Activated T-helper 2 cell treated with anti-CD3 and anti-CD28 coated beads, Interferon-gamma antibody, Interleukin-2, Interleukin-4, amounts not matched to agents 10 μg/mL and 5 μg/mL and 100 μg/mL, durations not matched to agents 14 hours and 24 hours and 36 hours (primary cell): ENCODE results near the gene XPNPEP2. TPM values are rescaled to one million over a fixed set of nuclear protein-coding genes. Genes with fewer than 3 reads are reported as not detected.

Experiments
- DNase-seq: peaks from one replicate; pipeline ENCODE4 v3.0.0; 2021; ENCODE audit warnings: low spot score
- H3K27ac Mint-ChIP-seq: one replicate; pipeline ENCODE4 v1.8.0; 2021; ENCODE audit warnings: mixed read lengths
- H3K27me3 Mint-ChIP-seq: one replicate; pipeline ENCODE4 v1.8.0; 2021; ENCODE audit warnings: low read depth, mixed read lengths
- H3K36me3 Mint-ChIP-seq: one replicate; pipeline ENCODE4 v1.8.0; 2021; ENCODE audit warnings: low read depth, mixed read lengths
- H3K4me1 Mint-ChIP-seq: one replicate; pipeline ENCODE4 v1.8.0; 2021; ENCODE audit warnings: low read depth, mixed read lengths
- H3K4me3 Mint-ChIP-seq: one replicate; pipeline ENCODE4 v1.8.0; 2021; ENCODE audit warnings: low read depth, mild to moderate bottlenecking, moderate library complexity, mixed read lengths
- H3K9me3 Mint-ChIP-seq: one replicate; pipeline ENCODE4 v1.8.0; 2021; ENCODE audit warnings: mixed read lengths
- intact Hi-C: fragments of 100-400 bp; cut with micrococcal nuclease; formaldehyde crosslinking; loops from one replicate; pipeline ENCODE4 v1.15.1; 2023
- total RNA-seq: library from RNA; stranded (reverse); gene quantifications from 2 replicates; pipeline ENCODE4 v1.2.3, GENCODE V29; 2022

The XPNPEP2 gene
- total RNA-seq, 1 donor from 2014 or later: 0.16 TPM

DNA sequence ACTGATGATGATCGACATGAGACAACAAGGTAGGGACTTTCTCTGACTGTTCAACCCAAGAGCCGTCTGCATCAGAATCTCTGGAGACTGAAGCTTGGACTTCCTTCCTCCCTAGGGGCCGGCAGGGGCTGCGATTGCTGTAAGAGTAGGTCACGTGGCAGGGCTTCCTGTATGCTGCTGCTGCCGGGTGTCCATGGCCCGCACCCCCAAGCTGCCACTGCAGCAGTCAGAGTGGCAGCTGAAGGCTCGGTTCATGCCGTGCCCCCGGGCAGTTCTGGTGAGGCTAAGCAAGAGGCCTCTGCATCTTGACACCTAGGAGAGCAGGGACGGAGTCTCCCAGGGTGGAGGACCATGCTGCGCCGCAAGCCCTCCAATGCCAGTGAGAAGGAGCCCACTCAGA is 41.0 kb downstream of the XPNPEP2 start, which contains the start of gene SASH3:
Gene SASH3 (plus strand): TSS at position 203 of the 400 bp plus-strand sequence. CDS start 149 bp downstream, at position 352.
- intact Hi-C loops: loop anchor here (2.0 to 5.0 kb wide), 4 partner anchors 21 to 305 kb away; partner anchors contain the start of genes UTP14A and ZDHHC9
- DNase-seq: peak; percentile 61
- H3K36me3 Mint-ChIP-seq: peaks cover 39% of the 10 kb centered on the region
- H3K27ac Mint-ChIP-seq: peak within 1 kb of the TSS; percentile 88
- peaks cover 57% of the 10 kb centered on the region for H3K4me1 Mint-ChIP-seq
- no peaks in the 10 kb centered on the region for H3K27me3 Mint-ChIP-seq
- H3K9me3 Mint-ChIP-seq: no peaks in the 10 kb centered on the region
- H3K4me3 Mint-ChIP-seq: peak within 1 kb of the TSS; percentile 82

GRCh38 chrX:129780441-129781105 is 41.8 kb downstream of the XPNPEP2 start:
- DNase-seq: no peak
- no peaks in the 10 kb centered on the region for H3K27me3 Mint-ChIP-seq
- peak overlapping the region; percentile 88 for H3K27ac Mint-ChIP-seq
- H3K36me3 Mint-ChIP-seq: peaks cover 45% of the 10 kb centered on the region
- H3K9me3 Mint-ChIP-seq: no peaks in the 10 kb centered on the region
- peaks cover 53% of the 10 kb centered on the region for H3K4me1 Mint-ChIP-seq
- intact Hi-C loops: loop anchor here (1.0 to 5.0 kb wide), 5 partner anchors 8 to 304 kb away; partner anchors contain the start of gene ZDHHC9
- peak overlapping the region; percentile 82 for H3K4me3 Mint-ChIP-seq

GRCh38 chrX:129781134-129781672 is 42.4 kb downstream of the XPNPEP2 start:
- no peaks in the 10 kb centered on the region for H3K27me3 Mint-ChIP-seq
- peak overlapping the region; percentile 88 for H3K27ac Mint-ChIP-seq
- peaks cover 47% of the 10 kb centered on the region for H3K36me3 Mint-ChIP-seq
- peak overlapping the region; percentile 82 for H3K4me3 Mint-ChIP-seq
- H3K9me3 Mint-ChIP-seq: no peaks in the 10 kb centered on the region
- intact Hi-C loops: loop anchor here (1.0 to 5.0 kb wide), 5 partner anchors 9 to 304 kb away; partner anchors contain the start of gene ZDHHC9
- peaks cover 59% of the 10 kb centered on the region for H3K4me1 Mint-ChIP-seq
- DNase-seq: peak; percentile 70

- H3K36me3 Mint-ChIP-seq: peaks cover 47% of the 10 kb centered on the region
- H3K4me3 Mint-ChIP-seq: peak overlapping the region; percentile 82
- no peaks in the 10 kb centered on the region for H3K9me3 Mint-ChIP-seq
- intact Hi-C loops: loop anchor here (1.0 to 5.0 kb wide), 5 partner anchors 10 to 303 kb away; partner anchors contain the start of gene ZDHHC9
- H3K4me1 Mint-ChIP-seq: peaks cover 57% of the 10 kb centered on the region
- DNase-seq: no peak
- no peaks in the 10 kb centered on the region for H3K27me3 Mint-ChIP-seq
- peak overlapping the region; percentile 76 for H3K27ac Mint-ChIP-seq
These were observed 43.1 kb downstream of the XPNPEP2 start for GRCh38 chrX:129781680-129782495.

- no peak for DNase-seq
- H3K27ac Mint-ChIP-seq: peak overlapping the region; percentile 86
- H3K4me3 Mint-ChIP-seq: peak overlapping the region; percentile 82
- no peaks in the 10 kb centered on the region for H3K9me3 Mint-ChIP-seq
- H3K4me1 Mint-ChIP-seq: peaks cover 57% of the 10 kb centered on the region
- peaks cover 55% of the 10 kb centered on the region for H3K36me3 Mint-ChIP-seq
- no peaks in the 10 kb centered on the region for H3K27me3 Mint-ChIP-seq
- intact Hi-C loops: loop anchor here (5.0 kb wide), 1 partner anchor 60 kb away; the partner anchor contains the start of gene ZDHHC9
These were observed 43.9 kb downstream of the XPNPEP2 start for GRCh38 chrX:129782706-129783105.

DNA sequence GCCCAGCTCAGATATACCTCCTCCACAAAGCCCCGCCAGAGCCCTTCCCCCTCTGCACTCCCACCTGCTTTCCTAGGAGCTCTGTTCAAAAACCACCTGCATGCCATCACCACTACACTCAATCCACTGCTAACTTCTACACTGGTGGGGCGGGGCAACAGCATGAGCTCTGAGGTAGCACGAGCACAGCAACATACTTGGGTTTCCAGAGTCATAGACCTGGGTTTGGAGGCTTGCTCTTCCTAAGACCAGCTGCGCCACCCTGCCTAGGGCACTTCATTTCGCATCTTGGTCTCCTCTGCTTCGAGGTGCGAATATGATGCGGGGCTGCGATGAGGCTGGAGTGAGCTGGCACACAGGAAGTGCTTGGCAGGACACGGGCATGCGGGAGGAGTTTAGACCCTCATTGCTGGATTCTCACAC is 44.5 kb downstream of the XPNPEP2 start:
- no peaks in the 10 kb centered on the region for H3K9me3 Mint-ChIP-seq
- peaks cover 56% of the 10 kb centered on the region for H3K36me3 Mint-ChIP-seq
- intact Hi-C loops: loop anchor here (5.0 kb wide), 1 partner anchor 59 kb away; the partner anchor contains the start of gene ZDHHC9
- peak overlapping the region; percentile 82 for H3K4me3 Mint-ChIP-seq
- peaks cover 57% of the 10 kb centered on the region for H3K4me1 Mint-ChIP-seq
- H3K27me3 Mint-ChIP-seq: no peaks in the 10 kb centered on the region
- peak overlapping the region; percentile 86 for H3K27ac Mint-ChIP-seq
- DNase-seq: no peak

DNA sequence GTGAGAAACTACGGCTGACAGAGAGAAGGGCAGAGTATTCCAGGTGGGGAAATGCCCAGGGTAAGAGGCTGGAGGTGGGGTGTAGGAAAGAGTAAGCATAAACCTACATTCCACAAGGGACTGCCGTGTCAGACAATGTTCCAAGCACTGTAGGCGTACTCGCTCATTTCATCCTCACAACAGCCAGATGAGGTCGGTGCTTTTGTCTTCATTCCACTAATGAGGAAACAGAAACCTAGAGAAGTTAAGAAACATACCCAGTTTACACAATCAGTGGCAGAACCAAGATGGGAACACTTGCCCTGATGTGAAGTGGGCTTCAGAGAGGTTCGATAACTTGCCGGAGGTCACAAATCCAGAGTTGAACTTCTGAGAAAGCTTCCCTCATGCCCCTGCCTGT is 45.6 kb downstream of the XPNPEP2 start:
- Mint-ChIP-seq H3K9me3 (no peaks in the 10 kb centered on the region), H3K4me1 (peaks cover 50% of the 10 kb centered on the region), H3K27me3 (no peaks in the 10 kb centered on the region), H3K4me3 (peak overlapping the region; percentile 82), H3K27ac (peak overlapping the region; percentile 86), H3K36me3 (peaks cover 62% of the 10 kb centered on the region)
- DNase-seq: no peak
- intact Hi-C loops: loop anchor here (5.0 kb wide), 1 partner anchor 58 kb away; the partner anchor contains the start of gene ZDHHC9

DNA sequence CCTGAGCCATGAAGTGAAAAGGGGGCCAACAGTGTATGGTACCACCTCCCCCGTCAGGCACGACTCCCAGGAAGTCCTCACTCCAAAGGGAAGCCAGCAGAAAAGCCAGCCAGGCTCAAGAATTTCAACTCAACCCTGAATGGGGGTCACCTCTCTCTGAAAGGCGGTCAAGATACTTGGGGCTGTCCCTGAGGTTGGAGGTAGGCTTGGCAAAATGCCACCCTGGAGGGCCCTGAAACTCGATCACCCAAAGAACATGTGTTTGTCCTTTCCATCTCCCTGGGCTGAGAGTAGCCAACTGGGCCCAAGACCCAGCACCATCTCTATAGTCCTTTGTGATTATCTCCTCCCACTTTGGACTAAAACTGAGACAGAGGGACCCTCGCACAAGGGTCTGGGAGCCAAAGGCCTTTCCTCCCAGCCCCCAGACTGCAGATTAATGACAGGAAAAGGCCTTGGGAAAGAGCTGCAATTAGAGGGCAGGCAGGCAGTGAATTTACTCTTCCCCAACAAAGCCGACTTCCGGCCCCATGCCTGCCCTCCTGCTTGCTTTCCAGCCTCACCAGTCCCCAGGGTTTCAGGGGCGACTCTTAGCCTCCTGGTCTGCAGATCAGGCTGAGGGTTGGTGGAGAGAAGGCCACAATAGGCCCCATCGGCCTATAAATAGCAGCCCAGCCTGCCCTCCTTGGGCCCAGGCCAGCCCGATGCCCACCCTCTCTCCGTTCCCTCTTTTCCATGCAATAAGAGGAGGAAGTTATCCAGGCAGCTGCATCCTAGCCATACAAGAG is 46.6 kb downstream of the XPNPEP2 start:
- H3K27ac Mint-ChIP-seq: peak overlapping the region; percentile 68
- peaks cover 50% of the 10 kb centered on the region for H3K4me1 Mint-ChIP-seq
- no peak for DNase-seq
- intact Hi-C loops: no loop called here
- no peaks in the 10 kb centered on the region for H3K27me3 Mint-ChIP-seq
- H3K4me3 Mint-ChIP-seq: peak overlapping the region; percentile 67
- no peaks in the 10 kb centered on the region for H3K9me3 Mint-ChIP-seq
- H3K36me3 Mint-ChIP-seq: peaks cover 60% of the 10 kb centered on the region

GRCh38 chrX:129786210-129786651 is 47.5 kb downstream of the XPNPEP2 start:
- H3K9me3 Mint-ChIP-seq: no peaks in the 10 kb centered on the region
- H3K27me3 Mint-ChIP-seq: no peaks in the 10 kb centered on the region
- peak overlapping the region; percentile 67 for H3K4me3 Mint-ChIP-seq
- no peak for DNase-seq
- peak overlapping the region; percentile 68 for H3K27ac Mint-ChIP-seq
- intact Hi-C loops: no loop called here
- H3K36me3 Mint-ChIP-seq: peaks cover 61% of the 10 kb centered on the region
- H3K4me1 Mint-ChIP-seq: peaks cover 50% of the 10 kb centered on the region

DNA sequence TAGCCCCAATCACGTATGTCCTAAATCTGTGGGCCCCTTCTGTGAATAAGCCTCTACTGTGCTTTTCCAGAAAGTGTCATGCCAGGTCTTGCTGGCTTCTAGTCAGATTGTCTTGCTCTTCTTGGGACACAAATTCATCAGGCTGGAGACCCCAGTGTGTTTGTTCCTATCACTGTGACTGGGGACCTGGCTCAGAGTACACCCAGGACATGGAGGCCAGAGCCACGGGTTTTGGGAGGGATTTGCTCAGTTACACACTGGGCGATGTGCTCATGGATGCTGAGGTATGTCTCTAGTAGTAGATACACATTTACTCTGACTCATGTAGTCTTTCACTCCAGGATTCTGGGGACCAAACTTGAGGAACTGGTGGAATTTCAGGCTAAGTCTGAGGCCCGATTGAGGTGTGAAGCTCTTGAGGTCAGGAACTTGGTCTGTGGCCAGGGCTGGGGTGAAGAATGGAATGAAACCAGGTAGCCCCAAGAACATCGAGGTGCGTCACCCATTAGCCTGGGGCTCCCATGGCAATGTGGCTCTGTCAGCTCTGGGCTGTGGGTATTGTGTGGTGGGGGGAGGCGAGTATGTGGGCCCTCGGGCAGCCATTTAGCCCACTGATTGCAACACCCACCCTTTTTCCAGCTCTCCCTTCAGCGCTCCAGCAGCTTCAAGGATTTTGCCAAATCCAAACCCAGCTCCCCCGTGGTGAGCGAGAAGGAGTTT is 48.7 kb downstream of the XPNPEP2 start:
- peak overlapping the region; percentile 30 for H3K4me3 Mint-ChIP-seq
- intact Hi-C loops: no loop called here

GRCh38 chrX:129788527-129788926 is 49.7 kb downstream of the XPNPEP2 start:
- intact Hi-C loops: no loop called here
- Mint-ChIP-seq H3K9me3 (no peaks in the 10 kb centered on the region), H3K27ac (no peak overlapping the region), H3K4me3 (no peak overlapping the region), H3K36me3 (peaks cover 55% of the 10 kb centered on the region), H3K27me3 (no peaks in the 10 kb centered on the region), H3K4me1 (peaks cover 31% of the 10 kb centered on the region)
- no peak for DNase-seq

More for the DNA sequence above, 48.7 kb downstream of the XPNPEP2 start:
- DNase-seq: no peak
- Mint-ChIP-seq H3K27ac (peak overlapping the region; percentile 70), H3K4me1 (peaks cover 39% of the 10 kb centered on the region), H3K36me3 (peaks cover 57% of the 10 kb centered on the region), H3K27me3 (no peaks in the 10 kb centered on the region), H3K9me3 (no peaks in the 10 kb centered on the region)
